ENCODE data around the gene PLA2R1.
A peak's percentile ranks its signal among the peaks of the same experiment; 100 is the strongest.
"Not testable (repeated sequence)": the region's sequence is repeated elsewhere in the genome, so short reads cannot be mapped to it uniquely, and the experiment has no call there.

The PLA2R1 gene

DNA sequence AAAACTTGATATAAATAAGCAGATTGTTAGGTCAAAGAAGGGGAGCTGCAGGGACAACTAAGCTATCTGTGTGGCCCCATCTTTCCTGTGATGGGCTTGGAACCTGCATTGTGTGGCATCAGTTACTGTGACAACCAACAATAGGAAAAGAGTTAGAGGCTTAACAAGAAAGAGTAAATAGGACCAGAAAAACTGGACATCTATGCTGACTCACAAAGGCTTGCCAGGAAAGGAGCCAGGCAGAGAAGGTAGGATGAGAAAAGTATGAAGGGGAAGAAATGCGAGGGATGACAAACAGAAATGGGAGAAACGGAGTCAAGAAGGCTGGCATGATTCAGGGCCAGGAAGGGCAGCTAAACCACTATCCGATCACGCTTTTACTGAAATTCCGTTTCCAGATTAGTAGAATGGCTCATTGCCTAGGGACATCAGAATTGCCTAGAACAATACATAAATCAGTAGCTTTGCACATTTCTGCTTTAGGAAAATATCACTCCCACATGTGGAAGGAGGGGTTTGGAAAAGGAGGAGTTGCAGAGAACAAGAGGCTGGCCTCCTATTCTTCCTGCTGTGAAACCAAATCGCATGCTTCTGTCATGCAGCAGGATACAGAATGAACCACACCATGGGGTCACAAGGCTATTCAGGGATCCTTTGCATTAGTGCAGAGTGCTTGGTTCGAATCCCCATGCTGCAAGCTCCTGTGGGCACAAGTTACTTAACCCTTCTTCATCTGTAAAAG is 7.3 kb downstream of the PLA2R1 start:
- DNase-seq (ENCODE audit: insufficient read length, low spot score) (no peak), FAIRE-seq (no peak)
- no peak for TF ChIP-seq POLR2A (IDR thresholded peaks at IDR 0.05; ENCODE audit: low read depth, low read length)

- DNase-seq (ENCODE audit: insufficient read length, low spot score) = no peak
- TF ChIP-seq POLR2A (IDR thresholded peaks at IDR 0.05; ENCODE audit: low read depth, low read length) = no peak
- FAIRE-seq = no peak
Observed at GRCh38 chr2:160053946-160054345, 8.5 kb downstream of the PLA2R1 start.

DNA sequence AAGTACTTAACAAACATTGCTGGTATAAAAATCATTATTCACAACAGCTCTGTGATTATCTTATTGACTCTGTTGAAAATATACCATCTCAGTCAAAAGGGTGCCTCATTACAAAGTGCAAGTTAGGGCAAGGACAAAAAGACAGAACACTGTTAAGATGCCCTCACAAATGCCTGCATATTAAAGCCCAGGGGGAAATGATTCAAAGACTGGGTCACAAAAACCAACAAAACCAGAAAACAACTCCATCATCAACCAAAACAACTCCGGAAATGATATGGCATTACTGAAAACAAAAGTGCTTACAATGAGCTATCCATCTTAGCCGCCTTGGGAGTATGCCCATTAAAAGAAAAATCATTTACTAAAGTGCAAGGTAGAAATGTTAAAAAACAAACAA is 9.9 kb downstream of the PLA2R1 start:
- no peak for TF ChIP-seq POLR2A (IDR thresholded peaks at IDR 0.05; ENCODE audit: low read depth, low read length)
- no peak for DNase-seq (ENCODE audit: insufficient read length, low spot score)
- FAIRE-seq = no peak

- FAIRE-seq (no peak), DNase-seq (ENCODE audit: insufficient read length, low spot score) (no peak)
- TF ChIP-seq POLR2A (IDR thresholded peaks at IDR 0.05; ENCODE audit: low read depth, low read length) = no peak
Observed at GRCh38 chr2:160051371-160051800, 11.0 kb downstream of the PLA2R1 start.

GRCh38 chr2:160050147-160050546 is 12.3 kb downstream of the PLA2R1 start:
- DNase-seq (ENCODE audit: insufficient read length, low spot score) = no peak
- TF ChIP-seq POLR2A (IDR thresholded peaks at IDR 0.05; ENCODE audit: low read depth, low read length) = no peak
- FAIRE-seq = no peak

DNA sequence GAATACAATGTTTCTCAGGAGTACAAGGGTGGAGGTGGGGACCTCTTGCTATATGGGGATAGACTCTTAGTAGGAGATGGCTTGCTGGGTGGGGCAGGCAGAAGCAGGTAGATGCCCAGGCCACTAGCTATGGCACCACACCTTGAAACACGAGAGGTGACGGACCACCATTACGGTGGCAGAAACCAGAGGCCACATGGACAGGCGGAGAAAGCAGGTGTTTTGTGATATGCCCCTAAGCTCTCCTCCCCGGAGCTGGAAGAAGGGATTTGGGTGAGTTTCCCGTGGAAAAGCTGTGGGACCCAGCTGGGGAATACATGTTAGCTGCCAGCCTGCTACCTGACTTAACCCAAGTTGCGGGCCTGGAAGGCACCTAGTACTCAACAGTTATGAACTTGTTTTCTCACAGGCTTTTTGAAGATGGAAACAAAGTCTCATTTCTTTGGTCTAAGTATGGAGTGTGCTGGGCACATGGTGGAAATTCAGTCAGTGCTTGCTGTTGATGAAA is 16.7 kb downstream of the PLA2R1 start:
- FAIRE-seq = no peak
- no peak for DNase-seq (ENCODE audit: insufficient read length, low spot score)
- no peak for TF ChIP-seq POLR2A (IDR thresholded peaks at IDR 0.05; ENCODE audit: low read depth, low read length)

GRCh38 chr2:160044728-160045127 is 17.7 kb downstream of the PLA2R1 start:
- no peak for TF ChIP-seq POLR2A (IDR thresholded peaks at IDR 0.05; ENCODE audit: low read depth, low read length)
- FAIRE-seq = no peak
- no peak for DNase-seq (ENCODE audit: insufficient read length, low spot score)

- no peak for TF ChIP-seq POLR2A (IDR thresholded peaks at IDR 0.05; ENCODE audit: low read depth, low read length)
- DNase-seq (ENCODE audit: insufficient read length, low spot score) (no peak), FAIRE-seq (no peak)
Observed at GRCh38 chr2:160043265-160043664, 19.1 kb downstream of the PLA2R1 start.

DNA sequence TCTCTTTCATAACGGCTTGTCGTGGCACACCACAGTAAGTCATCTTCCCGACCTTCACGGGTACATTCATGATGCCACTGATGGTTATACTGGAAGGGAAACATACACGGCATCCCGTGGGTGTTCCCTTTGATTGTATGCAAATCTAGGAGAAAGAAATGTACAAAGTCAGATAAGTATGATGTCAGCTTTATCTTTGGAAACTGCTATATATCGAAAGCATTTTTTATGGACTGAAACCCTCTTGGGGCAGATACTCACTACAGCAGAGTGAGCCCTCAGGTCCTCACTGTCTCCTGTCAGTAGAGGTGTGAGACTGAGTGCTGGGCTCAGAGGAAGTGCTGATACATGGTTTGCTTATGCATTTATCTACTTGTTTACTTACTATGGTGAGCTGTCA is 20.4 kb downstream of the PLA2R1 start:
- no peak for DNase-seq (ENCODE audit: insufficient read length, low spot score)
- no peak for FAIRE-seq
- no peak for TF ChIP-seq POLR2A (IDR thresholded peaks at IDR 0.05; ENCODE audit: low read depth, low read length)

DNA sequence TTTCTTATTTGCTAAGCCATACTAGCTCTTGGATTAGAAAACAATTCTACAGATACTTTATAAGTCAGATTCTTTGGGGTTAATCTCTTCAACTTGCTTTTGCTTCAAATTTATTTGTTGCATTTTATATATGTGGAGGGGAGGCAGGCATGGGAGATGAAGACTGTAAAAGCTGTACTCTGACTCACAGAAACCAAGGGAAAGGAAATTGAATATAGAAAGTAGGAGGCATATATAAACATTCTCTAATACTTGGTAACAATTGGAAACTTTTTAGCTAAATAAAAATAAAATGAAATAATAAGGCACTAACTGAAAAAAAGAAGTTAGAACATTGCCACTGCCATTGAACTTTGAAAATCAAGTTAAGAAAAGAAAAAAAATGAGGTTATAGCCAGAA is 21.3 kb downstream of the PLA2R1 start:
- TF ChIP-seq POLR2A (IDR thresholded peaks at IDR 0.05; ENCODE audit: low read depth, low read length) = no peak
- FAIRE-seq (no peak), DNase-seq (ENCODE audit: insufficient read length, low spot score) (no peak)

- peak; percentile 45 for FAIRE-seq
- no peak for TF ChIP-seq POLR2A (IDR thresholded peaks at IDR 0.05; ENCODE audit: low read depth, low read length)
- no peak for DNase-seq (ENCODE audit: insufficient read length, low spot score)
Observed at GRCh38 chr2:160039166-160039903, 23.1 kb downstream of the PLA2R1 start.

DNA sequence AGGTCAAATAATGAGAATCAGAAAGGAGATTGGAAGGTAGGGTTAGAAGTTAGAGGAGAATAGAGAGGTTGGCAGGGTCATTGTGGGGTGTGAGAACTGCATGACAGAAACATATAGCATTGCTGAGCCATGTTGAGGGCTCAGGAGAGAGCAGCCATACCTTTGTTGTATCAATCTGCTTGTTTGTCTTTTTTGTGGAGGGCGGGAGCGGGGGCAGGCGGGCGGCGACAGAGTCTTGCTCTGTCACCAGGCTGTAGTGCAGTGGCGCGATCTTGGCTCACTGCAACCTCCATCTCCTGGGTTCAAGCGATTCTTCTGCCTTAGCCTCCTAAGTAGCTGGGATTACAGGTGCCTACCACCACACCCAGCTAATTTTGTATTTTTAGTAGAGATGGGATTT is 23.8 kb downstream of the PLA2R1 start:
- DNase-seq (ENCODE audit: insufficient read length, low spot score); FAIRE-seq: not testable (repeated sequence)

DNA sequence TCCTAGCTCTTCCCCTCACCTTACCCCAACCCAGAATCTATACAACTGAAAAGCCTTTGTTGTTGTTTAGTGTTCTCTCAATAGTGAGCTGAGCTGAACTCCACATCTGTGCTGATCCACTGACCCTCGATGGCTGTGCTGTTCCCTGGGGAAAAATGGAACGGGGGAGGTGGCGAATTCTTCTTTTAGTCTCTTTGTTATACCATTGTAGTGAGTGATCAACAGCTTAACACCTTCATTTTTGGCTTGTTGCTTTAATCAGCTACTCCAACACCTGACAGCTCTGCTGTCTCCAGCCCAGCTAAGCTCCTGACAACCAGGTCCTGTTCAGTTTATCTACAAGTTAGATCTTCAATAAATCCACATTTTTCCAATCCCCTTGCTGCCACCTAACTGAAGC is 25.7 kb downstream of the PLA2R1 start:
- FAIRE-seq = no peak
- no peak for DNase-seq (ENCODE audit: insufficient read length, low spot score)
- TF ChIP-seq POLR2A (IDR thresholded peaks at IDR 0.05; ENCODE audit: low read depth, low read length) = no peak

DNA sequence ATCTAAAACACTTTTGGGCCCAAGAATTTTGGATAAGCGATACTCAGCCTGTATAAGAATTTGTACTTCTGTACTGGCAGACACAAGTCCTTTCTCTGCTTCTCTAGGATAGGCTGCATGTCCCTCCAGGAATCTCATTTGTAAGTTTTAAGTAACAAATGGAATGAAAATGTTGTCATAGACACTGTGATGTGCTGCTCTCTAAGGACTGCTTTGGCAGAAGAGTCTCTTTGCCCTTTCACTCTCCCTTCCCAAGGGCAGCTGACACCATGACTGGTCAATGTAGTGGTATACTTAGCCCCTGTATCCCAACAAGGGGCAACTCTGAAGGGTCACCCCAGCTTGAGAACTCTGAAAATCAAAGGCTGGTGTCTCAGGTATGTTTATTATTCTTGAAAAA is 27.3 kb downstream of the PLA2R1 start:
- FAIRE-seq = no peak
- TF ChIP-seq POLR2A (IDR thresholded peaks at IDR 0.05; ENCODE audit: low read depth, low read length) = no peak
- DNase-seq (ENCODE audit: insufficient read length, low spot score) = no peak

- no peak for FAIRE-seq
- TF ChIP-seq POLR2A (IDR thresholded peaks at IDR 0.05; ENCODE audit: low read depth, low read length) = no peak
- no peak for DNase-seq (ENCODE audit: insufficient read length, low spot score)
Observed at GRCh38 chr2:160034396-160034795, 28.0 kb downstream of the PLA2R1 start.
